Activated CD4-positive, alpha-beta memory T cell treated with anti-CD3 and anti-CD28 coated beads, Interleukin-2, amount 10 ng/mL, durations not matched to agents 7 days and 5 days (primary cell): Measurements from ENCODE around the gene SORCS3. TPM values are rescaled to one million over a fixed set of nuclear protein-coding genes. Genes with fewer than 3 reads are reported as not detected.

ENCODE experiments used
- CTCF ChIA-PET: fragments of 350-600 bp; sonication (Branson Sonifier 250); formaldehyde crosslinking; loops from one replicate; lab custom pipeline; 2021; ENCODE audit warnings: antibody characterized with exemption, inconsistent platforms; lab: Charles Lee
- POLR2A ChIA-PET: fragments of 350-600 bp; sonication (Branson Sonifier 250); formaldehyde crosslinking; loops from one replicate; lab custom pipeline; 2021; ENCODE audit warnings: antibody characterized with exemption; lab: Charles Lee
- DNase-seq: peaks from one replicate; pipeline ENCODE4 v3.0.0-alpha.2; 2020
- H3K27ac Mint-ChIP-seq: one replicate; pipeline ENCODE4 v1.8.0; 2021; ENCODE audit warnings: mild to moderate bottlenecking, mixed read lengths
- H3K27me3 Mint-ChIP-seq: one replicate; pipeline ENCODE4 v1.8.0; 2021; ENCODE audit warnings: mixed read lengths
- H3K36me3 Mint-ChIP-seq: one replicate; pipeline ENCODE4 v1.8.0; 2021; ENCODE audit warnings: low read depth, mixed read lengths
- H3K4me1 Mint-ChIP-seq: one replicate; pipeline ENCODE4 v1.8.0; 2021; ENCODE audit warnings: mixed read lengths
- H3K4me3 Mint-ChIP-seq: one replicate; pipeline ENCODE4 v1.8.0; 2021; ENCODE audit warnings: mild to moderate bottlenecking, mixed read lengths
- H3K9me3 Mint-ChIP-seq: one replicate; pipeline ENCODE4 v1.8.0; 2021; ENCODE audit warnings: mixed read lengths
- total RNA-seq, 2 experiments: library from RNA; stranded (reverse); gene quantifications; one replicate each; pipeline ENCODE4 v1.2.3, GENCODE V29; 2021

Gene SORCS3
- total RNA-seq, 2 experiments from 2014 or later: not detected

- Mint-ChIP-seq H3K4me3 (no peak overlapping the region), H3K36me3 (no peaks in the 10 kb centered on the region), H3K9me3 (no peaks in the 10 kb centered on the region), H3K27me3 (no peaks in the 10 kb centered on the region), H3K27ac (no peak overlapping the region), H3K4me1 (no peaks in the 10 kb centered on the region)
- no peak for DNase-seq
- POLR2A ChIA-PET: no interaction called here
- CTCF ChIA-PET: interaction anchor here (0.6 kb wide), 1 partner anchor 379 kb away, joined by 4 read pairs; no protein-coding TSS in a partner anchor
Measured at GRCh38 chr10:105063796-105064195, 422.7 kb downstream of the SORCS3 start.

- ChIA-PET CTCF (no interaction called here), POLR2A (no interaction called here)
- Mint-ChIP-seq H3K9me3 (no peaks in the 10 kb centered on the region), H3K27ac (no peak overlapping the region), H3K4me3 (no peak overlapping the region), H3K27me3 (no peaks in the 10 kb centered on the region), H3K36me3 (no peaks in the 10 kb centered on the region), H3K4me1 (no peaks in the 10 kb centered on the region)
- no peak for DNase-seq
Measured at GRCh38 chr10:105068497-105068896, 427.4 kb downstream of the SORCS3 start.

GRCh38 chr10:105070249-105070648 is 429.2 kb downstream of the SORCS3 start:
- DNase-seq: no peak
- ChIA-PET POLR2A (no interaction called here), CTCF (no interaction called here)
- no peaks in the 10 kb centered on the region for H3K9me3 Mint-ChIP-seq
- no peaks in the 10 kb centered on the region for H3K27me3 Mint-ChIP-seq
- H3K4me3 Mint-ChIP-seq: no peak overlapping the region
- H3K27ac Mint-ChIP-seq: no peak overlapping the region
- no peaks in the 10 kb centered on the region for H3K36me3 Mint-ChIP-seq
- no peaks in the 10 kb centered on the region for H3K4me1 Mint-ChIP-seq

DNA sequence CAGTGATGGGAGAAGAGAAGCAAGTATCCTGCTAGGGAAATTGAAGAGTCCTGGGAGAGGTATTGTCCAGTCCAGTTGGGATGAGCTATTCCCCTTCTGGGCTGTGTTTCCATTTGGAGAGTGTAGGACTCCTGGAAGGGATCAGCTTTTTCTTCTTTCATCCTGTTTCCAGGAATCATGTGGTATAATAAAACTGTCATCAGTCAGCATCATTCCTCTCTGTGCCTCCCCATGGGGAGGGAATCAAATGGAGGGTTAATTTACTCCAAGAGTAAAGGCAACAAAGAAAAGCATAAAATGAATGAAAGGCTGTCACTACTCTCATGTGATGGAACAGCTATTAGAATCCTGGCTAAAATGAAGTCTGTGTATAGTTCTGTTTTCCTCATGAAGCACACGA is 429.9 kb downstream of the SORCS3 start:
- DNase-seq: no peak
- H3K4me1 Mint-ChIP-seq: no peaks in the 10 kb centered on the region
- no peaks in the 10 kb centered on the region for H3K9me3 Mint-ChIP-seq
- no peak overlapping the region for H3K4me3 Mint-ChIP-seq
- H3K27ac Mint-ChIP-seq: no peak overlapping the region
- POLR2A ChIA-PET: no interaction called here
- H3K36me3 Mint-ChIP-seq: no peaks in the 10 kb centered on the region
- CTCF ChIA-PET: no interaction called here
- H3K27me3 Mint-ChIP-seq: no peaks in the 10 kb centered on the region

DNA sequence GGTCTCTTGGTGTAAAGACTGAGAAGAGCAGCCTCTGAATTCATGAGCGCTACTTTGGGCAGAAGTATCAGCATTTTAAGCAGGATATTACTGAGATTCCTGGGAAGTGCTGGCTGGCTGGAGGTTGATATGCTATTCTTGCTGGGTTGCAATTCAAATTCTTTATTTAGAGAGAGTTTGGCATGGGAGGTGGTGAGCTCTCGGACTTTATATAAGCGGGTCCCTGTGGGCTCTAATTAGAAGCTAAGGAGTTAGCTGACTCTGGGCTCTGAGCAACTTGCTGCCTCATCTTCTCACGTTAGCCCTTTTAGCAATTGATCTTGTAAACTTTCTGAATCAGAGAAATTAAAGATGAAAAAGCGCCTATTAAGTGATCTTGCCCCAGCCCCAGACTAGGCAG is 430.9 kb downstream of the SORCS3 start:
- H3K27ac Mint-ChIP-seq: no peak overlapping the region
- H3K36me3 Mint-ChIP-seq: no peaks in the 10 kb centered on the region
- no peak overlapping the region for H3K4me3 Mint-ChIP-seq
- ChIA-PET POLR2A (no interaction called here), CTCF (no interaction called here)
- no peaks in the 10 kb centered on the region for H3K9me3 Mint-ChIP-seq
- no peak for DNase-seq
- no peaks in the 10 kb centered on the region for H3K4me1 Mint-ChIP-seq
- no peaks in the 10 kb centered on the region for H3K27me3 Mint-ChIP-seq

GRCh38 chr10:105073999-105074398 is 432.9 kb downstream of the SORCS3 start:
- no peak for DNase-seq
- CTCF ChIA-PET: no interaction called here
- no peak overlapping the region for H3K27ac Mint-ChIP-seq

GRCh38 chr10:105075031-105075430 is 433.9 kb downstream of the SORCS3 start:
- H3K27ac Mint-ChIP-seq: no peak overlapping the region
- H3K36me3 Mint-ChIP-seq: no peaks in the 10 kb centered on the region
- H3K27me3 Mint-ChIP-seq: no peaks in the 10 kb centered on the region
- POLR2A ChIA-PET: no interaction called here
- H3K4me3 Mint-ChIP-seq: no peak overlapping the region
- CTCF ChIA-PET: no interaction called here
- H3K4me1 Mint-ChIP-seq: no peaks in the 10 kb centered on the region
- H3K9me3 Mint-ChIP-seq: no peaks in the 10 kb centered on the region
- no peak for DNase-seq

More at GRCh38 chr10:105073999-105074398, 432.9 kb downstream of the SORCS3 start:
- H3K4me3 Mint-ChIP-seq: no peak overlapping the region
- POLR2A ChIA-PET: no interaction called here
- H3K4me1 Mint-ChIP-seq: no peaks in the 10 kb centered on the region
- no peaks in the 10 kb centered on the region for H3K36me3 Mint-ChIP-seq
- H3K9me3 Mint-ChIP-seq: no peaks in the 10 kb centered on the region
- no peaks in the 10 kb centered on the region for H3K27me3 Mint-ChIP-seq

DNA sequence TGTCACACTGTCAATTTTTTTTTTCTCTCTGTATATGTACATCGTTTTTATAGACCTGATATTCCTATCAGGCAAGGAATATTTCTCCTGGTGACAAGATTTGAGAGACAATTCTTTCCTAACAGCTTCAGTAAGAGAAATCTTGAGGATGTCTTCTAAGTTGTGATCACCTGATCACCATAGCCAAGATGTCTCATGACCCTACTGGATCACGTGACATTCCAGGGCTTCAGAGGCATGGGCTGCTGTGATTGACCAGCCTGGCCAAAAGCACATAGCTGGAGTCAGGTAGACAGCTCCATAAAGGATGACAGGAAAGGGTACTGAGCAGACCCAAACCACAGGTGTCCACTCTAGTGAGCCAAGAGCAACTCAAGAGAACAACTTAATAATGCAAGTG is 444.9 kb downstream of the SORCS3 start:
- Mint-ChIP-seq H3K27me3 (no peaks in the 10 kb centered on the region), H3K4me3 (no peak overlapping the region), H3K9me3 (no peaks in the 10 kb centered on the region), H3K4me1 (no peaks in the 10 kb centered on the region), H3K27ac (no peak overlapping the region), H3K36me3 (no peaks in the 10 kb centered on the region)
- POLR2A ChIA-PET: no interaction called here
- CTCF ChIA-PET: no interaction called here
- no peak for DNase-seq

GRCh38 chr10:105094048-105094447 is 453.0 kb downstream of the SORCS3 start:
- Mint-ChIP-seq H3K4me3 (no peak overlapping the region), H3K36me3 (no peaks in the 10 kb centered on the region), H3K27me3 (no peaks in the 10 kb centered on the region), H3K9me3 (no peaks in the 10 kb centered on the region), H3K27ac (no peak overlapping the region), H3K4me1 (no peaks in the 10 kb centered on the region)
- POLR2A ChIA-PET: no interaction called here
- DNase-seq: no peak
- CTCF ChIA-PET: no interaction called here

DNA sequence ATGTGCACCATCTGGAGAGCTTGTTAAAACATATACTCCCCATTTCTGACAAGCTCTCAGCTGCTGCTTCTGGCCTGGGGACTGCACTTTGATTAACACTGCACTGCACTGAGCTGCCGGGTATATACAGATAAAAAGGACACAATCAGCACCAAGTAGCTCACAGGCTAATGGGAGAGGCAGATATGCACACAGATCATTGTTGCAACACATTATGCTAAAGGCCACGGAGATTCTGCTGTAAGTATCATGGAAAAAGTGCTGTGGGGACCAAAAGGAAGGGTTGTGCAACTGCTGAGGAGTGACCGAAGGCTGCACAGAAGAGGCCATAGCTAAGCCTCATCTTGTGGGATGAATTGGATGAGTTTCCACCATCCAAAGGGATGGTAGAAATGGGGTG is 455.2 kb downstream of the SORCS3 start:
- no peaks in the 10 kb centered on the region for H3K27me3 Mint-ChIP-seq
- no peaks in the 10 kb centered on the region for H3K9me3 Mint-ChIP-seq
- ChIA-PET POLR2A (no interaction called here), CTCF (no interaction called here)
- no peak overlapping the region for H3K27ac Mint-ChIP-seq
- H3K4me3 Mint-ChIP-seq: no peak overlapping the region
- DNase-seq: no peak
- no peaks in the 10 kb centered on the region for H3K4me1 Mint-ChIP-seq
- H3K36me3 Mint-ChIP-seq: no peaks in the 10 kb centered on the region

GRCh38 chr10:105102977-105103376 is 461.9 kb downstream of the SORCS3 start:
- ChIA-PET POLR2A (no interaction called here), CTCF (no interaction called here)
- Mint-ChIP-seq H3K27me3 (no peaks in the 10 kb centered on the region), H3K4me1 (no peaks in the 10 kb centered on the region), H3K4me3 (no peak overlapping the region), H3K9me3 (peaks cover under 1% of the 10 kb centered on the region), H3K36me3 (no peaks in the 10 kb centered on the region), H3K27ac (no peak overlapping the region)
- DNase-seq: no peak

DNA sequence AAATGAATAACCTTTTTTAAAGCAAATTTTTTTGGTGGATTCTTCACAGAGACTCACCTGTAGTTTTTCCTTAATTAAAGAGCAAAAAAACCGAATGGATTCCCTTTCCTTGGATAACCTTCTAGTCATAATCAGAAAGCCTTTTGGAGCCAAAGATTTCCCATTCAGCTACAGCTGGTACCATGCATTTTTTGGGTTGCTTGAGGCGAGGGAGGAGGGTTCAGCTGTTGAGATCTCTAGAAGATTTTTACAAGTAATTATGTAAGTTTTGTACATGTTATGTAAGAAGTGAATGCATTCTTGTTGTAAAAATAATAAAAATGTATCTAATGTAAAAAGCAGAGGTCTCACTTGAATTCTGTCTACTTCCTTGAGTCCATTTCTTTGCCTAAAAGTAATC is 463.2 kb downstream of the SORCS3 start:
- Mint-ChIP-seq H3K27ac (no peak overlapping the region), H3K36me3 (no peaks in the 10 kb centered on the region), H3K27me3 (no peaks in the 10 kb centered on the region), H3K4me3 (no peak overlapping the region), H3K9me3 (peaks cover 2% of the 10 kb centered on the region), H3K4me1 (no peaks in the 10 kb centered on the region)
- DNase-seq: no peak
- ChIA-PET POLR2A (no interaction called here), CTCF (no interaction called here)

- POLR2A ChIA-PET: no interaction called here
Measured at GRCh38 chr10:105109164-105109563, 468.1 kb downstream of the SORCS3 start.

GRCh38 chr10:105112862-105113261 is 471.8 kb downstream of the SORCS3 start:
- CTCF ChIA-PET: no interaction called here
- Mint-ChIP-seq H3K9me3 (peaks cover 2% of the 10 kb centered on the region), H3K4me3 (no peak overlapping the region), H3K36me3 (no peaks in the 10 kb centered on the region), H3K4me1 (no peaks in the 10 kb centered on the region), H3K27me3 (no peaks in the 10 kb centered on the region), H3K27ac (no peak overlapping the region)
- POLR2A ChIA-PET: no interaction called here
- no peak for DNase-seq

More at GRCh38 chr10:105109164-105109563, 468.1 kb downstream of the SORCS3 start:
- Mint-ChIP-seq H3K9me3 (peaks cover 2% of the 10 kb centered on the region), H3K27ac (no peak overlapping the region), H3K27me3 (no peaks in the 10 kb centered on the region), H3K36me3 (no peaks in the 10 kb centered on the region), H3K4me1 (no peaks in the 10 kb centered on the region), H3K4me3 (no peak overlapping the region)
- CTCF ChIA-PET: no interaction called here
- no peak for DNase-seq
